GM20000 (cell line): ENCODE data around the gene CACNA1H.

Source experiments
- DNase-seq: peaks from one replicate; pipeline ENCODE4 v3.0.0; 2012; ENCODE audit warnings: low spot score
- TF ChIP-seq, protein P1 (sequence below): IDR thresholded peaks from 2 replicates; pipeline ENCODE4 v1.5.1; 2012; ENCODE audit warnings: mild to moderate bottlenecking, control low read depth; ENCODE audit errors: extremely low read depth, missing control alignments

Gene CACNA1H

DNA sequence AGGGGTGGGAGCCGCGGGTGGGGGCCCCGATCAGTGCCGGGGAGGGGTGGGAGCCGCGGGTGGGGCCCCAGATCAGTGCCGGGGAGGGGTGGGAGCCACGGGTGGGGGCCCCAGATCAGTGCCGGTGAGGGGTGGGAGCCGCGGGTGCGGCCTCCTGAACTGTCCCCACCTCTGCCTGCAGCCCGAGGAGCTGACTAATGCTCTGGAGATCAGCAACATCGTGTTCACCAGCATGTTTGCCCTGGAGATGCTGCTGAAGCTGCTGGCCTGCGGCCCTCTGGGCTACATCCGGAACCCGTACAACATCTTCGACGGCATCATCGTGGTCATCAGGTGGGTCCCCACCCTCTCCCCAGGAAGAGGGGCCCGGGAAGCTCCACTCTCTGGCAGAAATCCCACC is 52.0 kb downstream of the CACNA1H start:
- DNase-seq: no peak

DNA sequence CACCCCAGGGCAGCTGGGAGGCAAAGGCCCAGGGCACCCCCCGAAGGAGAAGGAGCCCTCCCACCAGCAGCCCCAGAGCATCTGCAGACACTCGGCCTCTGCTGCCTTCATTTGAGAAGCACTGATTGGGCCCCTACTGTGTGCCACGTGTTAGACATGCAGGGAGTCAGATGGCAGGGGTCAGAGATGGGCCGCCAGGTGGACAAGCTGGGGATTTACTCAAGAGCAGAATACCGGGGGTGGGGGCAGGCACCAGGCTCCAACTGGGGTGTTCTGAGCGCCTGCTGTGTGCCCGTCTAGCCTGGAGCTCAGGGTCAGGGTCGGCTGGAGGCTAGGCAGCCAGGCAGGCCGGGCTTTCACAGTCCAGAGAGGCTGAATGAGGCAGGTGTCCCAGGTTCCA is 53.4 kb downstream of the CACNA1H start:
- TF ChIP-seq, protein P1, sequence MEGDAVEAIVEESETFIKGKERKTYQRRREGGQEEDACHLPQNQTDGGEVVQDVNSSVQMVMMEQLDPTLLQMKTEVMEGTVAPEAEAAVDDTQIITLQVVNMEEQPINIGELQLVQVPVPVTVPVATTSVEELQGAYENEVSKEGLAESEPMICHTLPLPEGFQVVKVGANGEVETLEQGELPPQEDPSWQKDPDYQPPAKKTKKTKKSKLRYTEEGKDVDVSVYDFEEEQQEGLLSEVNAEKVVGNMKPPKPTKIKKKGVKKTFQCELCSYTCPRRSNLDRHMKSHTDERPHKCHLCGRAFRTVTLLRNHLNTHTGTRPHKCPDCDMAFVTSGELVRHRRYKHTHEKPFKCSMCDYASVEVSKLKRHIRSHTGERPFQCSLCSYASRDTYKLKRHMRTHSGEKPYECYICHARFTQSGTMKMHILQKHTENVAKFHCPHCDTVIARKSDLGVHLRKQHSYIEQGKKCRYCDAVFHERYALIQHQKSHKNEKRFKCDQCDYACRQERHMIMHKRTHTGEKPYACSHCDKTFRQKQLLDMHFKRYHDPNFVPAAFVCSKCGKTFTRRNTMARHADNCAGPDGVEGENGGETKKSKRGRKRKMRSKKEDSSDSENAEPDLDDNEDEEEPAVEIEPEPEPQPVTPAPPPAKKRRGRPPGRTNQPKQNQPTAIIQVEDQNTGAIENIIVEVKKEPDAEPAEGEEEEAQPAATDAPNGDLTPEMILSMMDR: no peak
- no peak for DNase-seq

More for the DNA sequence above, 52.0 kb downstream of the CACNA1H start:
- TF ChIP-seq, protein P1: no peak

DNA sequence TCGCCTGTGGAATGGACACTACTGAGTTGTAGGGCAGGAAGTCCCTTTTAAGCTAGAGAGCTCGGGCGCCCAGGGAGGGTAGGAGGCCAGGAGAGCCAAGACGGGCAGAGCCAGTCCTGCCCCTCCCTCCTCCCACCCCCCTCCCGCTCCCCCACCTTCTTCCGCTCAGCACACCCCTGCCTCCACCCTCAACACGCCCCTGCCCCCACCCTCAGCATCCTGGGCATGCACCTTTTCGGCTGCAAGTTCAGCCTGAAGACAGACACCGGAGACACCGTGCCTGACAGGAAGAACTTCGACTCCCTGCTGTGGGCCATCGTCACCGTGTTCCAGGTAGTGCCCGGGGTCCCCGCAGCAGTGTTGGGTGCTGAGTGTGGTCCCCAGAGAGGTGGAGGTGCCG is 53.9 kb downstream of the CACNA1H start:
- TF ChIP-seq, protein P1: no peak
- no peak for DNase-seq

DNA sequence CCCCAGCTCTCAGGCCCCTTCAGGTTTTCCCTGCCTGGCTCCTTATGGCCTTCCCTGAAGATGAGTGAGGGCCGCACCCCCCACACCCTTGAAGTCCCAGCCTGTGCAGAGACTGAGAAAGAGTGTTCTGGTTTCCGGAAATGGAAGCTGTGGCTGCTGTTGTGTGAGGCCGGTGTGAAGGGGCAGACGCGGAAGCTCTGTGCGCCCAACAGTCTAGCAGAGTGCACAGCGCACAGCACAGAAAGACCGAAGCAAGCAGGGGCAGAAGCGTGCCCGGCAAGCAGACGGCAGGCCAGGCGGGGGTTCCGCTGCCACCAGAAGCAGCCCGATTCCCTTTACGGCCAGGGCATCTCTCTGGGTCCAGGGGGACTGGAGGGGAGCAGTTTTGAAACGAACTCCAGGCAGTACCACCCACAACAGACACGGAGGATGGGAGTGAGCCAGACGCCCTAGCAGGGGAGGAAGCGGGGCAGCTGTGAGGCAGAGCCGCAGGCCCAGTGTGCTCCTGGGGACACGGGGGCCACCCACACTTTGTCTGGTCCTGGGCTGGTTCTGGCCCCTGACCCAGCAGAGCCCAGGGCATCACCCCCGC is 55.4 kb downstream of the CACNA1H start:
- TF ChIP-seq, protein P1: no peak
- no peak for DNase-seq

DNA sequence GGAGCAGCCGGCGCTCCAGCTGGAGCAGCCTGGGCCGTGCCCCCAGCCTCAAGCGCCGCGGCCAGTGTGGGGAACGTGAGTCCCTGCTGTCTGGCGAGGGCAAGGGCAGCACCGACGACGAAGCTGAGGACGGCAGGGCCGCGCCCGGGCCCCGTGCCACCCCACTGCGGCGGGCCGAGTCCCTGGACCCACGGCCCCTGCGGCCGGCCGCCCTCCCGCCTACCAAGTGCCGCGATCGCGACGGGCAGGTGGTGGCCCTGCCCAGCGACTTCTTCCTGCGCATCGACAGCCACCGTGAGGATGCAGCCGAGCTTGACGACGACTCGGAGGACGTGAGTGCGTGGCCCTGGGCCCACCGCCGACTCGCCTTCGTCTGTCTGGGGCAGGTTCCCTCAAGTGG is 56.2 kb downstream of the CACNA1H start:
- TF ChIP-seq, protein P1: no peak
- DNase-seq: no peak

DNA sequence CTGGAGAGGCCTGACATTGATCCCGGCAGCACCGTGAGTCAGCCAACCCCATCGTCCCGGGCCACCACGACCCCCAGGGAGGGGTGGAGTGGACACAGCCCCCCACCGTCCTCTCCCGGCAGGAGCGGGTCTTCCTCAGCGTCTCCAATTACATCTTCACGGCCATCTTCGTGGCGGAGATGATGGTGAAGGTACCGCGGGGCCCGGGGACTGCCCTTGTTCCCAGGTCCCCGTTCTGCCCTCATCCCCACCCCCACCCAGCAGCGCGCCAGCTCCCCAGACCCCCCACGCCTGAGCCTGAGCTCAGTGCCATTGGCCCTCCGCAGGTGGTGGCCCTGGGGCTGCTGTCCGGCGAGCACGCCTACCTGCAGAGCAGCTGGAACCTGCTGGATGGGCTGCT is 57.6 kb downstream of the CACNA1H start:
- no peak for DNase-seq
- TF ChIP-seq, protein P1: no peak

DNA sequence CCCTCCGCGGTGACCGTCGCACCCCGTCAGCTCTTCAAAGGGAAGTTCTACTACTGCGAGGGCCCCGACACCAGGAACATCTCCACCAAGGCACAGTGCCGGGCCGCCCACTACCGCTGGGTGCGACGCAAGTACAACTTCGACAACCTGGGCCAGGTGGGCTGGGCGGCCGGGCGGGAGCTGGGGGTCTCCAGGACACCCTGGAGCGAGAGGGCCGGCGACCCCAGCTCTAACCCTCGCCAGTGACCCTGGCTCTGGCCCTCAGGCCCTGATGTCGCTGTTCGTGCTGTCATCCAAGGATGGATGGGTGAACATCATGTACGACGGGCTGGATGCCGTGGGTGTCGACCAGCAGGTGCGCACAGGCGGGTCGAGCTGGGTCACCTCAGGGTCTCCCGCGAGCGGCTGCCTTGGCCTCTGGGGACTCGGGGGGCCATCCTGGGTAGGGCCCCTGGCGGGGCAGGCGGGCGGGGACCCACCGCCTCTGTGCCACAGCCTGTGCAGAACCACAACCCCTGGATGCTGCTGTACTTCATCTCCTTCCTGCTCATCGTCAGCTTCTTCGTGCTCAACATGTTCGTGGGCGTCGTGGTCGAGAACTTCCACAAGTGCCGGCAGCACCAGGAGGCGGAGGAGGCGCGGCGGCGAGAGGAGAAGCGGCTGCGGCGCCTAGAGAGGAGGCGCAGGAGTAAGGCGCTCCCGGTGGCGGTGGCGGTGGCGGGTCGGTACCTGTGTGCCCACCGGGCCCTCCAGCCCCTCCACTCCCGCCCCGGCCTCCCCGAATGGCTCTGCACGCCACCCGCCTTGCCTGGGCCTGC is 58.8 kb downstream of the CACNA1H start:
- no peak for DNase-seq
- TF ChIP-seq, protein P1: no peak
